Measurements from ENCODE around the gene LPAR3.
"Not testable (repeated sequence)": the region's sequence is repeated elsewhere in the genome, so short reads cannot be mapped to it uniquely, and the experiment has no call there.

Gene LPAR3

GRCh38 chr1:84907095-84907827 lies 14.3 kb upstream of the LPAR3 start:
- no peak overlapping the region for H3K4me3 ChIP-seq
- H3K27ac ChIP-seq, result no peak overlapping the region

DNA sequence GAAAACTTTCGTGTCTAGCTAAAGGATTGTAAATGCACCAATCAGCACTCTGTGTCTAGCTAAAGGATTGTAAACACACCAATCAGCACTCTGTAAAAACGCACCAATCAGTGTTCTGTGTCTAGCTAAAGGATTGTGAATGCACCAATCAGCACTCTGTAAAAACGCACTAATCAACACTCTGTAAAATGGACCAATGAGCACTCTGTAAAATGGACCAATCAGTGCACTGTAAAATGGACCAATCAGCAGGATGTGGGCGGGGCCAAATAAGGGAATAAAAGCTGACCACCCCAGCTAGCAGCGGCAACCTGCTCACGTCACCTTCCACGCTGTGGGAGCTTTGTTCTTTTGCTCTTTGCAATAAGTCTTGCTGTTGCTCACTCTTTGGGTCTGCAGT lies 9.7 kb upstream of the LPAR3 start:
- H3K27ac ChIP-seq, H3K4me3 ChIP-seq: not testable (repeated sequence)

DNA sequence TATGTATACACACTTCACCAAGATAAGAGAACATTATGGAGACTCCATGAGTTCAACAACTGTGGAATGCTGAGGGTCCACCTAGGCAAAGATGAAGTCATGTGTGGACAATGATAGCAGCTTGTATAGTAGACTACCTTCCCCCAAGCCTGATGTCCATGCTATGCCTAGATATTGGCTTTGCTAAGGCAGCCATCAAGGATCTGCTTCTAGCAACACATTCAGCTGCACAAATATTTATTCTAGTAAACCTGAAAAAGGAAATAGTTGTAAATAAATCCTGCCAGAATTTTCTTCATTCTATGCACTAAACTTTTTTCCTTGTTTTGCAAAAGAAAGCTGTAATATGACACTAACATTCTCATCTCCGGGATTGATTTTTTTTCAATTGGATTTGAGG lies 7.0 kb upstream of the LPAR3 start:
- H3K27ac ChIP-seq, result no peak overlapping the region
- no peak overlapping the region for H3K4me3 ChIP-seq

DNA sequence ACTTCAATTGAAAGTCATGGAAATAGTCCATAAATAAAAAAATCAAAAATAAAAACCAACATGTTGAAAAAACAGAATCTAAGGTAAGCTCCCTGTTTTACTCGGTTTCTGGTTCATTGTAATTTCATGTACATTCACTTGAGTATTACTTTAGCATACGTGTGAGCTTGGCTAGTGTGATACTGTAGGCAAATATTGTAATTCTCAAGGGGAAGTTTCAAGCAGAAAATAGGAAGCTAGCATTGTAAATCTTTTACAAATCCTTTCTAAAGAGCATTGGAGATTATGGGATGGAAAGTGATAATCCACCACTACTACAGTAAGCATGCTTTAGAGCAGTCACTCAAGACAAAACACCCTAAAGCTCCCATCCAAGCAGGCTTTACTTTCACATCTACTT lies 3.3 kb upstream of the LPAR3 start:
- Histone ChIP-seq H3K4me3 (no peak overlapping the region), H3K27ac (no peak overlapping the region)

- Histone ChIP-seq H3K4me3 (no peak overlapping the region), H3K27ac (no peak overlapping the region)
These were observed 2.4 kb downstream of the LPAR3 start for GRCh38 chr1:84890566-84890965.

DNA sequence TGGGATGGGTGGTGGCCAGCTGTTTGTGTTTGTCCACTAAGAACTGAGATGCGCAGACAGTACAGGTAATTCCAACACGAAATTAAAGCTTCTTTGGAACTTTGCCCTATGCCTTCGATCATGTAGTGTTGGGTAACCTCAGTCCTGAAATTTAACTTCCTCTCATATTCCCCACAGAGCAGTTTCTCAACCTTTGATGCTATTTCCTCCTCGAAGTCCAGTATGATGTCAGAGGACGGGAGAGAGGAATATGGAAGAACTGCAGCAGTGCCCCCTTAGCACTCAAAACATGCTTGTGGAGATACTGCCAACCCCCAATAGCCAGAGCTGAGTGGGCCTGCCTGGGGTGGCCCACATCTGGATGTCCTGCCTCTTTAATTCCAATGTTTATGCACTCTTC lies 3.6 kb downstream of the LPAR3 start:
- Histone ChIP-seq H3K27ac (peak overlapping the region in 1 of 21 experiments; percentile 33), H3K4me3 (no peak overlapping the region)

- Histone ChIP-seq H3K4me3 (no peak overlapping the region), H3K27ac (peak overlapping the region in 1 of 21 experiments; percentile 33)
These were observed 4.3 kb downstream of the LPAR3 start for GRCh38 chr1:84888753-84889152.

- Histone ChIP-seq H3K4me3 (no peak overlapping the region), H3K27ac (peak overlapping the region in 4 of 21 experiments; percentile 8 to 37 (median 12))
These were observed 5.6 kb downstream of the LPAR3 start for GRCh38 chr1:84887261-84887934.

DNA sequence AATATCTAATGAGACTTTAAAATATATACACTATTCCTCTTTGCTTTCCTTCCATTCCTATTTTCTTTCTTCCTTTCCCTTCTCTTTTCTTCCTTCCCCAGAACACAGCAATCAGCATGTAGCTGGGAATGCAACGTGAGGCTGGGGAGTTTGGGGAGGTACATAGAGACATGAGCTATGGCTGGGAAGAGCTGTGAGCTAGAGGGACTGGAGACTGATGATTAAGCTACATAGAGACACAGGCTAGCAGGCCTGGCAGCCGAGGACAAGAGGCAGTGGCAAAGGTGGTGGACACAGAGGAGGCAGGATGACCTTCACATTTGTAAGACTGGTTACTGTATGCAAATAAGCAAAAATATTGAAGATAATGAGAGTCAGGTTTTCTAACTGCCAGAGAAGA lies 7.5 kb downstream of the LPAR3 start:
- Histone ChIP-seq H3K27ac (no peak overlapping the region), H3K4me3 (no peak overlapping the region)

- Histone ChIP-seq H3K4me3 (no peak overlapping the region), H3K27ac (no peak overlapping the region)
These were observed 8.2 kb downstream of the LPAR3 start for GRCh38 chr1:84884671-84885389.

- no peak overlapping the region for H3K27ac ChIP-seq
These were observed 9.7 kb downstream of the LPAR3 start for GRCh38 chr1:84883286-84883685.

GRCh38 chr1:84877592-84877991 lies 15.4 kb downstream of the LPAR3 start:
- Histone ChIP-seq H3K4me3 (no peak overlapping the region), H3K27ac (no peak overlapping the region)

More at GRCh38 chr1:84883286-84883685, 9.7 kb downstream of the LPAR3 start:
- H3K4me3 ChIP-seq, result no peak overlapping the region

DNA sequence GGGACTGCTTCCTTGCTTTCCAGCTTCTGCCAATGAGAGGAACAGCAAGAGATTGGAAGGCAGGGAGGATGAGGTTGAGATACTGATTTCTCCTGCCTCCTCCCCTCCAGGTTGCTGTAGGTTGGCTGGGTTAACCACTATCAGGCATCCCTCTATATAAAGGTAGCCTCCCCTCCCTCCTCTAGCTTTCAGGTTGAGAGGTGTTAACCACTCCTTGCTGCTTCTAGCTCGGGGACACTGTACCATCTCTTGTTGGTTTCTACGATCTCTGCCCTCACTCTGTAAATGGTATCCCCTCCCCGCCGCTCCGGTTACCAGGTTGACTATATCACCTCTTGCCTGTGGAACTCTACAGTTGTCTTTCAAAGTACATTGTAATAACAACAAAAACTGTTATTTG lies 16.7 kb downstream of the LPAR3 start:
- H3K27ac ChIP-seq, result no peak overlapping the region
- H3K4me3 ChIP-seq, result no peak overlapping the region

- Histone ChIP-seq H3K27ac (no peak overlapping the region), H3K4me3 (no peak overlapping the region)
These were observed 19.6 kb downstream of the LPAR3 start for GRCh38 chr1:84873366-84873765.

DNA sequence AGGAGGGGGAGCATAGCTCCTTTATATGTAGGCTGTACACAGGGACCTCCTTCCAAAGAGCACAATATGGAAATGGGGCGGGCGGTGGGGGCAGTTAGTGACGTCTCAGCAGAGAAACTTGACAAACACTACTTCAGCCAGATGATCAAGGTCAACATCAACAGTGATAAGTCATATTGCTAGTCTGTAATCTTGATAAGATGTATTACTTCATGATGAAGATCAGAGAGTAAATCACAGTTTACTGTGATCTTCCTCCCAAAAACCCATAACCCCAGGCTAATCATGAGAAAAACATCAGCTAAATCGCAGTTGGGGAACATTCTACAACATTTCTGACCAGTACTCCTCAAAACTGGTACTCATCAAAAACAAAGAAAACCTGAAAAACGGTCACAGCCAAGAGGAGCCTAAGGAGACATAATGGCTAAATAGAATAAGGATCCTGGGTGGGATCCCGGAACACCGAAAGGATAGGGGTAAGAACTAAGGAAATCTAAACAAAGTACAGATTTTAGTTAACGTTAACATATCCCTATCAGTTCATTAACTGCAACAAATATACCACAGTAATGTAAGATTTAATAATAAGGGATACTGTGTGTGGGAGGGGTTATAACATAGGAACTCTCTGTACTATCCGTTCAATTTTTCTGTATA lies 20.2 kb downstream of the LPAR3 start:
- H3K4me3 ChIP-seq, result no peak overlapping the region
- no peak overlapping the region for H3K27ac ChIP-seq

DNA sequence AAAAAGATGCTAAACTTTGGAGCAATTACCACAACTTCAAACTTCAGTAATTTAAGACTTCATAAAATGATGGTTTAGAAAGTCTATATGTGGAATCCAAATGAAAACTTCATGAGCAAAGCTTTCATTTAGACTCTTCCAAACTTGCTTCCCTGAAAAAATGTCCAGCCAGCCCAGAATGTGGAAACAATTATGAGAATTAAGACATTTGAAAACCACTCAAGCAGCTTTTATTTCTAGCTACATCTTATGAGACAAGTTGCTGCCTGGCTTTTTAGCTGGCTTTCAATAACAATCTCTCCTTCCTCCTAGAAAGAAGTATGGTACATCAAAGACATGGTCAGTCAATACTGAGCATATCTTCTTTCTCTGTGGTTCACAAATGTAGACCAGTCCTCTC lies 21.8 kb downstream of the LPAR3 start:
- H3K4me3 ChIP-seq, result no peak overlapping the region

GRCh38 chr1:84870591-84870990 lies 22.4 kb downstream of the LPAR3 start:
- no peak overlapping the region for H3K4me3 ChIP-seq
- H3K27ac ChIP-seq, result no peak overlapping the region

More for the DNA sequence above, 21.8 kb downstream of the LPAR3 start:
- no peak overlapping the region for H3K27ac ChIP-seq

DNA sequence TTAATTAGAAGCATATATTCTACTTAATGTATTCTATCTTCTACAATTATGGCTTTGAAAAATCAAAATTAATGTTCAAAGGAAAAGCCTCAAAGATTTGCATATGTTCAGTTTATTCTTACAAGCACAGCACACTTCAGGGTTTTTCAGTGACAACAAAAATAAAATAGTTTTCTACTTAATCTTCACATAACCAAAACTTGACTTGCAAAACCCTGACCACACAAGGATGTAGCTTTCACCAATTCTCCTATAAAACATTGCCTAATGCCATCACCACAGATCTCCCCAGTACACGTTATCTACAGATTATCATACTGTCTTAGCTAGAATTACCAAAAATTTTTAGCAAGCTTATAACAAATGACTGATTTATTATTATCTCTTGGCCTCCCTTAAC lies 23.3 kb downstream of the LPAR3 start:
- Histone ChIP-seq H3K27ac (no peak overlapping the region), H3K4me3 (no peak overlapping the region)

DNA sequence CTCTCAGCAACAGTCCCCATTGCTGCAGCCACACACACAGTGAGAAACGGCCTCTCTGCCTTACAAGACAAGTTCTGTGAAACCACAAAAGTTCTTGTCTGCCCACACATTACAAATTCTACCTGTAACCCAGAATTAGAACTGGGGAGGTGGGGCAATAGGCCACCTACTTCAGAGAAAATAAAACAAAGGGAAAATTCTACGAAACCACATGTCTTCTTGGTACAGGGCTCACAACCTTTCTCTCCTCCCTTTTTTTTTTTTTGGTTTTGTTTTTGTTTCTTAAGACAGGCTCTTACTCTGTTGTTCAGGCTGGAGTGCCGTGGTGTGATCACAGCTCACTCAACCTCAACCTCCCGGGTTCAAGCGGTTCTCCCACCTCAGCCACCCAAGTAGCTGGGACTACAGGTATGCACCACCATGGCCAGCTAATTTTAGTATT lies 30.2 kb downstream of the LPAR3 start:
- Histone ChIP-seq H3K4me3 (no peak overlapping the region), H3K27ac (peak overlapping the region in 3 of 21 experiments; percentile 7 to 50 (median 11))

GRCh38 chr1:84861988-84862644 lies 30.9 kb downstream of the LPAR3 start:
- Histone ChIP-seq H3K27ac (no peak overlapping the region), H3K4me3 (no peak overlapping the region)
